ENCODE results near the gene PRKCA. TPM values are rescaled to one million over a fixed set of nuclear protein-coding genes. Genes with fewer than 3 reads are reported as not detected.

Gene PRKCA
- total RNA-seq, 1 experiment from 2014 or later = 20.7 TPM

GRCh38 chr17:66447159-66447558, 144.7 kb downstream of the PRKCA start:
- no peak overlapping the region for H3K4me3 Mint-ChIP-seq (ENCODE audit: unreplicated experiment)
- H3K27me3 Mint-ChIP-seq (ENCODE audit: insufficient read depth, unreplicated experiment) = no peaks in the 10 kb centered on the region
- CTCF ChIA-PET = interaction anchor here (0.6 to 1.6 kb wide), 2 partner anchors 13 to 15 kb away, joined by 3 to 4 read pairs; no protein-coding TSS in a partner anchor
- POLR2A ChIA-PET = interaction anchor here (0.5 to 1.1 kb wide), 2 partner anchors 10 to 15 kb away, joined by 4 read pairs; no protein-coding TSS in a partner anchor
- TF ChIP-seq CTCF (IDR thresholded peaks at IDR 0.05; ENCODE audit: unreplicated experiment) = no peak
- H3K4me1 Mint-ChIP-seq (ENCODE audit: insufficient read depth, unreplicated experiment) = peaks cover 9% of the 10 kb centered on the region
- H3K27ac Mint-ChIP-seq (ENCODE audit: low read depth, unreplicated experiment) = no peak overlapping the region
- no TSS peak for BruUV-seq (replicated peaks)
- H3K9me3 Mint-ChIP-seq (ENCODE audit: unreplicated experiment) = no peaks in the 10 kb centered on the region
- intact Hi-C loops (cut with micrococcal nuclease) = no loop called here
- H3K36me3 Mint-ChIP-seq (ENCODE audit: insufficient read depth, unreplicated experiment) = no peaks in the 10 kb centered on the region
- DNase-seq (ENCODE audit: unreplicated experiment) = no peak

GRCh38 chr17:66448026-66448639, 145.7 kb downstream of the PRKCA start:
- no peak for TF ChIP-seq CTCF (IDR thresholded peaks at IDR 0.05; ENCODE audit: unreplicated experiment)
- Mint-ChIP-seq H3K4me1 (ENCODE audit: insufficient read depth, unreplicated experiment) (peaks cover 4% of the 10 kb centered on the region), H3K27me3 (ENCODE audit: insufficient read depth, unreplicated experiment) (no peaks in the 10 kb centered on the region), H3K9me3 (ENCODE audit: unreplicated experiment) (no peaks in the 10 kb centered on the region), H3K4me3 (ENCODE audit: unreplicated experiment) (no peak overlapping the region), H3K36me3 (ENCODE audit: insufficient read depth, unreplicated experiment) (no peaks in the 10 kb centered on the region), H3K27ac (ENCODE audit: low read depth, unreplicated experiment) (no peak overlapping the region)
- ChIA-PET CTCF (interaction anchor here (1.6 kb wide), 1 partner anchor 16 kb away, joined by 4 read pairs; no protein-coding TSS in a partner anchor), POLR2A (interaction anchor here (0.6 to 0.9 kb wide), 4 partner anchors 8 to 1435 kb away, joined by 3 to 4 read pairs (median 3); no protein-coding TSS in a partner anchor)
- no peak for DNase-seq (ENCODE audit: unreplicated experiment)
- intact Hi-C loops (cut with micrococcal nuclease) = no loop called here
- no TSS peak for BruUV-seq (replicated peaks)

- no peaks in the 10 kb centered on the region for H3K27me3 Mint-ChIP-seq (ENCODE audit: insufficient read depth, unreplicated experiment)
- H3K9me3 Mint-ChIP-seq (ENCODE audit: unreplicated experiment) = no peaks in the 10 kb centered on the region
- ChIA-PET POLR2A (interaction anchor here (0.9 kb wide), 1 partner anchor 10 kb away, joined by 6 read pairs; no protein-coding TSS in a partner anchor), CTCF (interaction anchor here (0.6 to 0.8 kb wide), 2 partner anchors 50 to 1516 kb away, joined by 3 read pairs; no protein-coding TSS in a partner anchor)
- BruUV-seq (replicated peaks) = no TSS peak
- intact Hi-C loops (cut with micrococcal nuclease) = no loop called here
- no peak overlapping the region for H3K27ac Mint-ChIP-seq (ENCODE audit: low read depth, unreplicated experiment)
- H3K4me3 Mint-ChIP-seq (ENCODE audit: unreplicated experiment) = no peak overlapping the region
- DNase-seq (ENCODE audit: unreplicated experiment) = no peak
- TF ChIP-seq CTCF (IDR thresholded peaks at IDR 0.05; ENCODE audit: unreplicated experiment) = no peak
- H3K4me1 Mint-ChIP-seq (ENCODE audit: insufficient read depth, unreplicated experiment) = peaks cover 4% of the 10 kb centered on the region
- H3K36me3 Mint-ChIP-seq (ENCODE audit: insufficient read depth, unreplicated experiment) = no peaks in the 10 kb centered on the region
Observed at GRCh38 chr17:66449418-66449977, 147.1 kb downstream of the PRKCA start.

GRCh38 chr17:66450008-66450851, 147.8 kb downstream of the PRKCA start:
- no TSS peak for BruUV-seq (replicated peaks)
- ChIA-PET CTCF (interaction anchor here (0.5 kb wide), 1 partner anchor 76 kb away, joined by 4 read pairs; no protein-coding TSS in a partner anchor), POLR2A (no interaction called here)
- H3K9me3 Mint-ChIP-seq (ENCODE audit: unreplicated experiment) = no peaks in the 10 kb centered on the region
- intact Hi-C loops (cut with micrococcal nuclease) = no loop called here
- H3K27me3 Mint-ChIP-seq (ENCODE audit: insufficient read depth, unreplicated experiment) = no peaks in the 10 kb centered on the region
- no peaks in the 10 kb centered on the region for H3K36me3 Mint-ChIP-seq (ENCODE audit: insufficient read depth, unreplicated experiment)
- no peak overlapping the region for H3K27ac Mint-ChIP-seq (ENCODE audit: low read depth, unreplicated experiment)
- H3K4me3 Mint-ChIP-seq (ENCODE audit: unreplicated experiment) = no peak overlapping the region
- no peak for DNase-seq (ENCODE audit: unreplicated experiment)
- H3K4me1 Mint-ChIP-seq (ENCODE audit: insufficient read depth, unreplicated experiment) = peaks cover 4% of the 10 kb centered on the region
- no peak for TF ChIP-seq CTCF (IDR thresholded peaks at IDR 0.05; ENCODE audit: unreplicated experiment)

Measured in MCF 10A (cell line).